T-helper 9 cell (primary cell): Measurements from ENCODE around the gene DCP1A.
A peak's percentile ranks its signal among the peaks of the same experiment; 100 is the strongest.
"Not testable (repeated sequence)": the region's sequence is repeated elsewhere in the genome, so short reads cannot be mapped to it uniquely, and the experiment has no call there.

Experiments
- DNase-seq: peaks from one replicate; pipeline ENCODE4 v3.0.0-alpha.2; 2020

The DCP1A gene

DNA sequence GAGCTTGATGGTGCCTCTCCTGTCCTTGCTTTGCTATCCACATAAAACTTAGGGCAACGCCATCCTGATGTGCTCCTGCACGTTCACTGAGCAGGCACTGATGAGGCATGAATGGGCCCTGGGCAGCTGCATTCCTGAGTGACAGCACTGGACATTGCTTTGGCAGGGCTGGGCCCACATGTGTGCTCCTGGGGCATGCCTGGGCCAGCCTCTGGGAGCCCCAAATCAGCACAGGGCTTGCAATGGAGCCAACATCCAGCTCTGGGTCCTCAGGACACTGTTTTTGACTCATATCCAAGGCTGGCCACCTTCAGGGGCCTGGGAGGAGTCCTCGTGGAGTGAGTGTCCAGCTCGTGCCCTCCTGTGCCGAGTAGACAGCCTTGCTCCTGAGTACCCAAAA, 85.6 kb downstream of the DCP1A start:
- DNase-seq, result no peak

- DNase-seq, result no peak
Observed at GRCh38 chr3:53260286-53260785, 87.0 kb downstream of the DCP1A start.

- no peak for DNase-seq
Observed at GRCh38 chr3:53259427-53260259, 87.7 kb downstream of the DCP1A start.

GRCh38 chr3:53258600-53259426, 88.5 kb downstream of the DCP1A start:
- DNase-seq, result no peak

DNA sequence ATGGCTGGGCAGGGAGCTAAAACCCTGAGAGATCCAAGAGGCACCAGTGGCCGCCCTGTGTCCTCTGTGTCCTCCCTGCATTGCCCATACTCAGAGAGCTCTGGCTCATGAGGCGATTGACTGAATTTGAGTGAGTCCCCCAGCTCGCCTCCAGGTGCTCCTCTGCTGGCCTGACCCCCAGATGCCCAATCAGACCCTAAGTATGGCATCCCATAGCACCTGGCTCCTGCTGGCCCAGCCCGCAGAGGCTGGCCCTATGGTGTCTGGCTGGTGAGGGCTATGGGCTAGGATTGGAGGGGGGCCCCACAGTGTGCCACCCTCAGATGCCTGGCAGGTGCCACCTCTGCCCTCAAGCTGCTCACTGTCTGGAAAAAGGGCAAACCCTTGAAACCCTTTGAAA, 89.9 kb downstream of the DCP1A start:
- DNase-seq, result no peak

GRCh38 chr3:53256704-53257055, 90.7 kb downstream of the DCP1A start:
- no peak for DNase-seq

GRCh38 chr3:53255775-53256703, 91.3 kb downstream of the DCP1A start, which contains the start of gene TKT:
TKT (minus strand) TSS chr3:53256022; CDS start chr3:53255942, 80 bp downstream.
- DNase-seq, result peak; percentile 73

GRCh38 chr3:53255423-53255774, 91.9 kb downstream of the DCP1A start:
- DNase-seq, result peak; percentile 29

GRCh38 chr3:53254509-53255422, 92.6 kb downstream of the DCP1A start:
- DNase-seq, result peak; percentile 23

GRCh38 chr3:53253707-53254508, 93.4 kb downstream of the DCP1A start:
- DNase-seq, result no peak

- not testable (repeated sequence) for DNase-seq
Observed at GRCh38 chr3:53252947-53253322, 94.4 kb downstream of the DCP1A start.

DNA sequence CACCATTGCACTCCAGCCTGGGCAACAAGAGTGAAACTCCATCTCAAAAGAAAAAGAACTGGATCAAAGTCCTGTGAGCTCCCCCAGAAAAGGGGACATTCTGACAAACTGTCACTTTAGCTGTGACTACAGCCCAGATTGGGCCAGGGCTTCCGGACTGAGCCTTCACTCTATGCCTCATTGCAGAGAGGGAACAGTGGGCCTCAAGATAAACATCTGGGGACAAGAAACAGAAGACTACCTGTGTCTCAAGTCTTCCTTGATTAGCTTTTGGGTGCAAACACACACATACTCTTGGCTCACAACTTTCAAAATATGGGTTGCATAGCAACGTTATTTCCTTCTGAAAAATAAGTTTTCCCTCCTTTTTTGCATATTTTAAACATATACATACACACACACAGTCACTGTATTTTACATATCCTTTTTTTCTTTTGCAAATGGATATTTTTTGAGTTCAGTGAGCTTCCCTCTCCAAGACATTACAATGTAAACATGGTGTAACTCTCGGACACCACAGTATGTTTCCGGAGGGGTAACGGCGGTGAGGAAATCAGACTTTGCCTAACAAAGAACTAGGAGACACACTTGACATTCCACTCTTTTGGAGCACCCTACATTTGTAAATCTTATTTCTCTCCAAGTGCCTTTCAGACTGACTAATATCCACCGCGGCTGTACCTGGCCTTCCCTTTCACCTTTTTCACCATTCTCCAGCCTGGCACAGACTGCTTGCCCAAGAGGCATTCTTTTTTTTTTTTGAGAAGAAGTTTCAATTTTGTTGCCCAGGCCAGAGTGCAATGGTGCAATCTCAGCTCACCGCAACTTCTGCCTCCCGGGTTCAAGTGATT, 95.0 kb downstream of the DCP1A start:
- DNase-seq, result no peak

GRCh38 chr3:53250881-53251605, 96.3 kb downstream of the DCP1A start:
- DNase-seq, result no peak

- no peak for DNase-seq
Observed at GRCh38 chr3:53250453-53250852, 96.9 kb downstream of the DCP1A start.

DNA sequence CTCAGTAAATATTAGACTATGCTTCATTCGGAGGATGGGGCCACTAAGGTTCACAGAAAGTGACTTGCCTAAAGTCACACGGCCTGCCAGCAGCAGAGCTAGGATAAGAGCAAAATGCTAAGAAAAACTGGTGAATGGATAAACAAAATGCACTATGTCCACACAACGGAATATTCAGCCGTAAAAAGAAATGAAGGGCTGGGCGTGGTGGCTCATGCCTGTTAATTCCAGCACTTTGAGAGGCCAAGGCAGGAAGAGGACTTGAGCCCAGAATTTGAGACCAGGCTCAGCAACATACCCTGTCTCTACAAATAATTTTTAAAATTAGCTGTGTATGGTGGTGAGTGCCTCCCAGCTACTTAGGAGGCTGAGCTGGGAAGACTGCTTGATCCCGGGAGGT, 99.2 kb downstream of the DCP1A start:
- DNase-seq, result no peak

GRCh38 chr3:53247619-53248018, 99.7 kb downstream of the DCP1A start:
- DNase-seq, result no peak

GRCh38 chr3:53244271-53244670, 103.1 kb downstream of the DCP1A start:
- no peak for DNase-seq

- DNase-seq, result no peak
Observed at GRCh38 chr3:53243785-53244184, 103.6 kb downstream of the DCP1A start.

DNA sequence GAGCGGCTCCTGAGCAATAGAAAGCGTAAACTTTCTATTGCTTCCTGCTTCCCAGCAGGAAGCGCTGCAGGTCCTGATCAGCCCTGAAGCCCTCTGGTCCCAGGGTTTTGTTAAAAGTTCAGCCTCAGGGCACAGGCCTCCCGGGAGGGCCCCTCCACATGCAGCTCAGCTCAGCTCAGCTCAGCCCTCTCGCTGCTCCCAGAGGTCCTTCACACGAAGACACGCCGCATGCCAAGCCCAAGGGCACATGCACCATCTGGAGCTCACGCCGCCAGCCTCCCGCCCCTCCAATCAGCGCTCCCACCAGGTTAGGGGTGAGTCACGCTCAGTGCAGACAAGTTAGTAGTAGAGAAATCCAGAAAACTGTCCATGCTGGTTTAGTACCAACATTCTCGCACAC, 104.2 kb downstream of the DCP1A start:
- no peak for DNase-seq
